Activated CD4-positive, alpha-beta memory T cell treated with anti-CD3 and anti-CD28 coated beads, Interleukin-2, amount 10 ng/mL, durations not matched to agents 7 days and 5 days (primary cell): ENCODE results near the gene COX4I1. TPM values are rescaled to one million over a fixed set of nuclear protein-coding genes. Genes with fewer than 3 reads are reported as not detected.

ENCODE experiments used
- CTCF ChIA-PET: fragments of 350-600 bp; sonication (Branson Sonifier 250); formaldehyde crosslinking; loops from one replicate; lab custom pipeline; 2021; ENCODE audit warnings: antibody characterized with exemption, inconsistent platforms; lab: Charles Lee
- POLR2A ChIA-PET: fragments of 350-600 bp; sonication (Branson Sonifier 250); formaldehyde crosslinking; loops from one replicate; lab custom pipeline; 2021; ENCODE audit warnings: antibody characterized with exemption; lab: Charles Lee
- DNase-seq: peaks from one replicate; pipeline ENCODE4 v3.0.0-alpha.2; 2020
- H3K27ac Mint-ChIP-seq: one replicate; pipeline ENCODE4 v1.8.0; 2021; ENCODE audit warnings: mild to moderate bottlenecking, mixed read lengths
- H3K27me3 Mint-ChIP-seq: one replicate; pipeline ENCODE4 v1.8.0; 2021; ENCODE audit warnings: mixed read lengths
- H3K36me3 Mint-ChIP-seq: one replicate; pipeline ENCODE4 v1.8.0; 2021; ENCODE audit warnings: low read depth, mixed read lengths
- H3K4me1 Mint-ChIP-seq: one replicate; pipeline ENCODE4 v1.8.0; 2021; ENCODE audit warnings: mixed read lengths
- H3K4me3 Mint-ChIP-seq: one replicate; pipeline ENCODE4 v1.8.0; 2021; ENCODE audit warnings: mild to moderate bottlenecking, mixed read lengths
- H3K9me3 Mint-ChIP-seq: one replicate; pipeline ENCODE4 v1.8.0; 2021; ENCODE audit warnings: mixed read lengths
- total RNA-seq, 2 experiments: library from RNA; stranded (reverse); gene quantifications; one replicate each; pipeline ENCODE4 v1.2.3, GENCODE V29; 2021

The COX4I1 gene
- total RNA-seq, 2 experiments from 2014 or later = 450 to 456 TPM

- H3K4me3 Mint-ChIP-seq = no peak overlapping the region
- no peak for DNase-seq
- H3K27me3 Mint-ChIP-seq = peaks cover 11% of the 10 kb centered on the region
- no peak overlapping the region for H3K27ac Mint-ChIP-seq
- ChIA-PET CTCF (interaction anchor here (0.6 to 4.7 kb wide), 26 partner anchors 8 to 251 kb away, joined by 3 to 145 read pairs (median 6); partner anchors contain the start of gene IRF8), POLR2A (interaction anchor here (1.7 kb wide), 1 partner anchor 166 kb away, joined by 11 read pairs; no protein-coding TSS in a partner anchor)
- no peaks in the 10 kb centered on the region for H3K36me3 Mint-ChIP-seq
- peaks cover 3% of the 10 kb centered on the region for H3K4me1 Mint-ChIP-seq
- H3K9me3 Mint-ChIP-seq = no peaks in the 10 kb centered on the region
Measured at GRCh38 chr16:85822145-85822544, 22.6 kb downstream of the COX4I1 start.

- H3K27ac Mint-ChIP-seq = no peak overlapping the region
- peaks cover 9% of the 10 kb centered on the region for H3K27me3 Mint-ChIP-seq
- DNase-seq = no peak
- no peak overlapping the region for H3K4me3 Mint-ChIP-seq
- peaks cover 3% of the 10 kb centered on the region for H3K4me1 Mint-ChIP-seq
- ChIA-PET POLR2A (no interaction called here), CTCF (interaction anchor here (2.5 kb wide), 1 partner anchor 163 kb away, joined by 9 read pairs; no protein-coding TSS in a partner anchor)
- no peaks in the 10 kb centered on the region for H3K36me3 Mint-ChIP-seq
- no peaks in the 10 kb centered on the region for H3K9me3 Mint-ChIP-seq
Measured at GRCh38 chr16:85823328-85823920, 23.9 kb downstream of the COX4I1 start.

DNA sequence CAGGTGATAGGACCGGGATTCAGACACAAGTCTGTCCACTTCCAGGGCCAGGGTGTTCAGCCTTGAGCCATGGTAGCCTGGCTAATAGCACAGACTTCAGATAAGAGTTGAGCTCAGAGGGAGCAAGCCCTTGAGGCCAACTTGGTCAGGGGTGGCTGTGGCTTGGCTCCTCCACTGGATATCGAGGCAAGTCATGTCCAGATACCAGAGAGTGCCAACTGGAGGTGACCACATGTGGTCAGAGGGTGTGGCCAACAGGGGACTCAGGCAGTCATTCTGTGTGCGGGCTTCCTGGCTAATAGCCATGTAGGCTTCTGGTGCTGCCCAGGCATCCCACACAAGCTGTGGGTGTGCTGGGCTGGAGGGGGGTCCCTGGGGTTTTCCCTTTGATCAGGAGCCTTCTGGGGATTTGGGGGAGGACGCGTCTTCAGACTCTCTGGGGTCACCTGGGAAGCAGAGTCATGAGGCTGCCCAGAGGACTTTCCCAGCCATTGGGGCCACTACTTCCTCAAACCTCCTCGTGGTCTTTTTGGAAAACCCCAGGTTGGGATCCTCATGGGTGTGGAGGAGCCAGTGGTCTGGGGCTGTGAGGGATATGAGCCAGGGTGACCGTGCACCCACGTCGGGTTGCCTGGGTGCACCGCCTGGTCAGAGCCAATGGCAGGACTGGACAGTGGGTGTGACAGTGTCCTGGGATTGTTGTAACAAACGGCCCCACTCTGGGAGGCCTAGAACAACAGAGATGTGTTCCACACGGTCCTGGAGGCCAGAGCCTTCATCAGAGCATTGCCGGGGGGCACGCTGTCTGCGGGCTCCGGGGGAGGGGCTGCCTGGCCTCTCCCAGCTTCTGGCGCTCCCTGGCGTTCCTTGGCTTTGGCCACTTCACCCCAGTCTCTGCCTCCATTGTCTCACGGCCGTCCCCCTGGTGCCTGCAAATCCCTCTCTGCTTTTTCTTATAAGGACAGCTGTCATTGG is 25.0 kb downstream of the COX4I1 start:
- H3K4me1 Mint-ChIP-seq = no peaks in the 10 kb centered on the region
- H3K27me3 Mint-ChIP-seq = peaks cover 12% of the 10 kb centered on the region
- ChIA-PET POLR2A (no interaction called here), CTCF (interaction anchor here (2.5 kb wide), 1 partner anchor 162 kb away, joined by 9 read pairs; no protein-coding TSS in a partner anchor)
- H3K27ac Mint-ChIP-seq = no peak overlapping the region
- DNase-seq = no peak
- H3K9me3 Mint-ChIP-seq = no peaks in the 10 kb centered on the region
- H3K4me3 Mint-ChIP-seq = no peak overlapping the region
- no peaks in the 10 kb centered on the region for H3K36me3 Mint-ChIP-seq

- ChIA-PET POLR2A (no interaction called here), CTCF (no interaction called here)
- DNase-seq = no peak
- no peaks in the 10 kb centered on the region for H3K36me3 Mint-ChIP-seq
- no peak overlapping the region for H3K4me3 Mint-ChIP-seq
- H3K27ac Mint-ChIP-seq = no peak overlapping the region
- H3K4me1 Mint-ChIP-seq = no peaks in the 10 kb centered on the region
- peaks cover 11% of the 10 kb centered on the region for H3K27me3 Mint-ChIP-seq
- no peaks in the 10 kb centered on the region for H3K9me3 Mint-ChIP-seq
Measured at GRCh38 chr16:85825326-85825725, 25.8 kb downstream of the COX4I1 start.

DNA sequence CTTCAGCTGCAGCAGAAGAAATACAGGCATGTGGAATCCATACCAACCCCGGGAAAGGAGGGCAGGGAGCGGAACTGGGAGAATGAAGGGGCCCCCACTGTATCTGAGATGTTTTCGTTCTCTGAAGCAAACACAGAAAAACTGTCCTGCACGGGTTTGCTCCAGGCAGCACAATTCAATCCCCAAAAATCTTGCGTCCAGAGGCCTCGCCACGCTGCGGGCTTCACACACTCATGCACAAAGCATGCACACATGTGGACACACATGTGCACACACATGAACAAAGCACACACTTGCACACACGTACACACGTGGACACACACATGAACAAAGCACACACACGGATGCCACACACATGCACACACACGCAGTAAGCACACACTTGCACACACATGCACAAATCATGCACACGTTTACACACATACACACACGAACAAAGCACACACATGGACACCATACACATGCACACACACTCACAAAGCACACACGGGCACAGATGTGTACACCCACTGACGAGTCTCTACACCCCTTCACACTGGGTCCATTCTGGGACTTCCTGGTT is 27.3 kb downstream of the COX4I1 start:
- H3K4me1 Mint-ChIP-seq = no peaks in the 10 kb centered on the region
- ChIA-PET CTCF (no interaction called here), POLR2A (no interaction called here)
- H3K27ac Mint-ChIP-seq = no peak overlapping the region
- peaks cover 20% of the 10 kb centered on the region for H3K27me3 Mint-ChIP-seq
- H3K36me3 Mint-ChIP-seq = no peaks in the 10 kb centered on the region
- H3K9me3 Mint-ChIP-seq = no peaks in the 10 kb centered on the region
- DNase-seq = no peak
- H3K4me3 Mint-ChIP-seq = no peak overlapping the region

DNA sequence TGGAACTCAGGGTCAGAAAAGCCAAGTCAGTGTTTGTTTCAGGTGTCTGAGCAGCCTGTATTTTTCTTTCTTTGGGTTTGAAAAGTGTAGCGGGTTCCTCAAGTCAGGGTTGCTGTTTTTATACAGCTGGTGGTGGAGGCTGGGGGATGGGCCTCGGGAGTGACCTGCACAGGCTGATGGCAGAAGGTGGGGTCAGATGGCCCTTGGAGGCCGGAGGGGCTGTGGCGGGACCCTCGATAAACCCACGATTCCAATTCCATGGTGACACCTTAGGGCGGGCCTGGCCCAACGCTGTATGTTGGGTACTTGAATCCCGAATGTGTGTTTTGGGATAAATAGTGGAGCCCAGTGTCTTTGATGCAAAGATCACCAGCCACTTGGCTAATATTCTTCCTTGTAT is 28.7 kb downstream of the COX4I1 start:
- H3K36me3 Mint-ChIP-seq = peaks cover 2% of the 10 kb centered on the region
- no peaks in the 10 kb centered on the region for H3K9me3 Mint-ChIP-seq
- no peaks in the 10 kb centered on the region for H3K4me1 Mint-ChIP-seq
- DNase-seq = no peak
- H3K27me3 Mint-ChIP-seq = peaks cover 26% of the 10 kb centered on the region
- H3K27ac Mint-ChIP-seq = no peak overlapping the region
- POLR2A ChIA-PET = no interaction called here
- CTCF ChIA-PET = no interaction called here
- no peak overlapping the region for H3K4me3 Mint-ChIP-seq

- no peak for DNase-seq
- H3K36me3 Mint-ChIP-seq = peaks cover 2% of the 10 kb centered on the region
- H3K4me1 Mint-ChIP-seq = no peaks in the 10 kb centered on the region
- H3K4me3 Mint-ChIP-seq = no peak overlapping the region
- peaks cover 26% of the 10 kb centered on the region for H3K27me3 Mint-ChIP-seq
- POLR2A ChIA-PET = no interaction called here
- CTCF ChIA-PET = interaction anchor here (2.2 kb wide), 1 partner anchor 8 kb away, joined by 9 read pairs; no protein-coding TSS in a partner anchor
- H3K27ac Mint-ChIP-seq = no peak overlapping the region
- no peaks in the 10 kb centered on the region for H3K9me3 Mint-ChIP-seq
Measured at GRCh38 chr16:85829171-85829719, 29.8 kb downstream of the COX4I1 start.

DNA sequence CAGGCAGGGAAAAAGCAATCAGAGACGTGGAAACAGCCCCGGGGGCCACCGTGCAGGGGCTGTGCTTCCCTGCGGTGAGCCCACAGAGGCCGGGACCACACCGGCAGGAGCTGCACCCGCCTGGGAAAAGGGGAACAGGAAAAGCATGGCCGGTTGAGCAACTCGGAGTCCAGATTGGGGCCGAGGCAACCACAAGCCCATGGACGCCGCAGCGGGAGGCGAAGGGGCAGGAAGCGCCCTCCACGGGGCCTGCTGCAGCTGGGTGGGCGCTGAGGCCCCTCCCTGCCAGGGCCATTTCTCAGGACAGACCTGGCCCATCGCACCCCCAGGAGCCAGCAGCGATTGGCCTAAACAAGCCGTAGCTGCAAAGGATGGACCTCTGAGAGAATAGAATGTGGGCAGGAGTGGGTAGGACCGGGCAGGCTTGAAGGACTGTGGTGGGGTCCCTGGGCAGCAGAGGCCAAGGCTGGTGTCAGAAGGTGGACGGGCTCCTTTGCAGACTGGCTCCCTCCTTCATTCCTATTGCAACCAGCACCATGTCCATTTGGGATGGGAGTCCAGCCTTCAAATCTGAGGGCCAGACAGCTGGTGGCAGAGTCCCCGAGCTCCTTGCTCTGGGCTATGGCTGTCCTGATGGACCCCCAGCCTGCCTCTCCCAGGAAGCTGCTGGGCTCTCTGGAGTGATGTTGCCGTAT is 30.4 kb downstream of the COX4I1 start:
- ChIA-PET POLR2A (no interaction called here), CTCF (interaction anchor here (2.2 kb wide), 1 partner anchor 9 kb away, joined by 9 read pairs; no protein-coding TSS in a partner anchor)
- H3K27me3 Mint-ChIP-seq = peaks cover 26% of the 10 kb centered on the region
- H3K36me3 Mint-ChIP-seq = peaks cover 2% of the 10 kb centered on the region
- H3K9me3 Mint-ChIP-seq = no peaks in the 10 kb centered on the region
- H3K4me3 Mint-ChIP-seq = no peak overlapping the region
- no peak for DNase-seq
- H3K27ac Mint-ChIP-seq = no peak overlapping the region
- no peaks in the 10 kb centered on the region for H3K4me1 Mint-ChIP-seq

DNA sequence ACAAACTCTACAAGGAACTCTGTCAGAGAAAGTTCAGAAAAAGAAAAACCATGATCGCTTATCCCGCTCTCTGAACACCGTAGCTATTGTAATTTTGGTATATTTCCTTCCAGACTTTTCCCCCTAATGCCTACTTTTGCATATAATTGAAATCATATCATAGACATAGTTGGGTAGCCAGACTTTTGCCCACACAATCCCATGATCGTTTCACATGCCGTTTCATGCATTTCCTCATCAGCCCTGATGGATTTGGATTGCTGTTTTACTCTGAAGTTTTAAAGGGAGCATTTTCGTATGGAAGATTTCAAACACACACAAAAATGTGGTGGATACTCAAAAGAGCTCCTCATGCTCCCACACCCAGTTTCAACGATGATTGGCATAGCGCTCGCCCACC is 31.3 kb downstream of the COX4I1 start:
- DNase-seq = no peak
- H3K36me3 Mint-ChIP-seq = peaks cover 2% of the 10 kb centered on the region
- POLR2A ChIA-PET = no interaction called here
- no peaks in the 10 kb centered on the region for H3K4me1 Mint-ChIP-seq
- peaks cover 26% of the 10 kb centered on the region for H3K27me3 Mint-ChIP-seq
- no peaks in the 10 kb centered on the region for H3K9me3 Mint-ChIP-seq
- H3K4me3 Mint-ChIP-seq = no peak overlapping the region
- H3K27ac Mint-ChIP-seq = no peak overlapping the region
- CTCF ChIA-PET = interaction anchor here (2.2 kb wide), 1 partner anchor 10 kb away, joined by 9 read pairs; no protein-coding TSS in a partner anchor

DNA sequence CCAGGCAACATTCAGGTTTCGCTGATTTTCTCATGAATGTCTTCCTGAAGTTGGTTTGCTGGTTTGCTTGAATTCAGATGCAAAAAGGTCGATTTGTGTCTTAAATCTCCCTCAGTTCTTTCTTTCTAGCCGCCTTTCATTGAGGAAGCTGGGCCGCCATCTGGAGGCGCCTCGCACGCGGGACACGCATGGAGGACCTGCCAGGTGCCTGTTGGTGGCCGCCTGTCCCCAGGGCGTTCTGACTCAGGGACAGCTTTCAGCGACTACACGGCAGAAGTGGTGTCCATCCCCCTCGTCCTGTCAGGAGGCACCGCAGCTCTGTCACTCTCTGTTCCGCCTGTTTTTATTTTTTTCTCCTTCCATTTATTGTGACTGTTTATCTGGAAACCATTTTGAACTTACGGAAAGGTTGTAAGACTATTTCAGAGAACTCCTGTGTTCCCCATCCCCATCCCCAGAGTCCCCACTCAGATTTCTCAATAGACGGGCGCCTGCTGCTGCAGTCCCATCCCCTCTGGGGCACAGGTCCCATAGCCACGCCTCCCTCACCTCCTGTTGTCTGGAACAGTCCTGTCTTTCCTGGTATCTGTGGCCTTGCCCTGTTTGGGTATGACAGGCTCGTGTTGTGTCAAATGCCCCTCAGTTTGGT is 33.2 kb downstream of the COX4I1 start:
- DNase-seq = no peak
- ChIA-PET CTCF (interaction anchor here (1.0 kb wide), 1 partner anchor 11 kb away, joined by 3 read pairs; no protein-coding TSS in a partner anchor), POLR2A (no interaction called here)
- Mint-ChIP-seq H3K27me3 (peaks cover 24% of the 10 kb centered on the region), H3K4me1 (no peaks in the 10 kb centered on the region), H3K4me3 (no peak overlapping the region), H3K27ac (no peak overlapping the region), H3K9me3 (no peaks in the 10 kb centered on the region), H3K36me3 (peaks cover 2% of the 10 kb centered on the region)

GRCh38 chr16:85833219-85833920 is 33.9 kb downstream of the COX4I1 start:
- Mint-ChIP-seq H3K27ac (no peak overlapping the region), H3K4me1 (no peaks in the 10 kb centered on the region), H3K4me3 (no peak overlapping the region), H3K9me3 (no peaks in the 10 kb centered on the region), H3K27me3 (peaks cover 24% of the 10 kb centered on the region), H3K36me3 (peaks cover 2% of the 10 kb centered on the region)
- DNase-seq = no peak
- ChIA-PET POLR2A (no interaction called here), CTCF (no interaction called here)
